HG02610 (cell line): ENCODE measurements around the gene MCAM.

Experiments
- ATAC-seq: cut with Tn5 transposase; IDR thresholded peaks from one replicate; pipeline ENCODE4 v1.9.1; 2021; ENCODE audit warnings: mild to moderate bottlenecking, moderate library complexity; ENCODE audit not compliant: unreplicated experiment

MCAM gene, protein sequence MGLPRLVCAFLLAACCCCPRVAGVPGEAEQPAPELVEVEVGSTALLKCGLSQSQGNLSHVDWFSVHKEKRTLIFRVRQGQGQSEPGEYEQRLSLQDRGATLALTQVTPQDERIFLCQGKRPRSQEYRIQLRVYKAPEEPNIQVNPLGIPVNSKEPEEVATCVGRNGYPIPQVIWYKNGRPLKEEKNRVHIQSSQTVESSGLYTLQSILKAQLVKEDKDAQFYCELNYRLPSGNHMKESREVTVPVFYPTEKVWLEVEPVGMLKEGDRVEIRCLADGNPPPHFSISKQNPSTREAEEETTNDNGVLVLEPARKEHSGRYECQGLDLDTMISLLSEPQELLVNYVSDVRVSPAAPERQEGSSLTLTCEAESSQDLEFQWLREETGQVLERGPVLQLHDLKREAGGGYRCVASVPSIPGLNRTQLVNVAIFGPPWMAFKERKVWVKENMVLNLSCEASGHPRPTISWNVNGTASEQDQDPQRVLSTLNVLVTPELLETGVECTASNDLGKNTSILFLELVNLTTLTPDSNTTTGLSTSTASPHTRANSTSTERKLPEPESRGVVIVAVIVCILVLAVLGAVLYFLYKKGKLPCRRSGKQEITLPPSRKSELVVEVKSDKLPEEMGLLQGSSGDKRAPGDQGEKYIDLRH

DNA sequence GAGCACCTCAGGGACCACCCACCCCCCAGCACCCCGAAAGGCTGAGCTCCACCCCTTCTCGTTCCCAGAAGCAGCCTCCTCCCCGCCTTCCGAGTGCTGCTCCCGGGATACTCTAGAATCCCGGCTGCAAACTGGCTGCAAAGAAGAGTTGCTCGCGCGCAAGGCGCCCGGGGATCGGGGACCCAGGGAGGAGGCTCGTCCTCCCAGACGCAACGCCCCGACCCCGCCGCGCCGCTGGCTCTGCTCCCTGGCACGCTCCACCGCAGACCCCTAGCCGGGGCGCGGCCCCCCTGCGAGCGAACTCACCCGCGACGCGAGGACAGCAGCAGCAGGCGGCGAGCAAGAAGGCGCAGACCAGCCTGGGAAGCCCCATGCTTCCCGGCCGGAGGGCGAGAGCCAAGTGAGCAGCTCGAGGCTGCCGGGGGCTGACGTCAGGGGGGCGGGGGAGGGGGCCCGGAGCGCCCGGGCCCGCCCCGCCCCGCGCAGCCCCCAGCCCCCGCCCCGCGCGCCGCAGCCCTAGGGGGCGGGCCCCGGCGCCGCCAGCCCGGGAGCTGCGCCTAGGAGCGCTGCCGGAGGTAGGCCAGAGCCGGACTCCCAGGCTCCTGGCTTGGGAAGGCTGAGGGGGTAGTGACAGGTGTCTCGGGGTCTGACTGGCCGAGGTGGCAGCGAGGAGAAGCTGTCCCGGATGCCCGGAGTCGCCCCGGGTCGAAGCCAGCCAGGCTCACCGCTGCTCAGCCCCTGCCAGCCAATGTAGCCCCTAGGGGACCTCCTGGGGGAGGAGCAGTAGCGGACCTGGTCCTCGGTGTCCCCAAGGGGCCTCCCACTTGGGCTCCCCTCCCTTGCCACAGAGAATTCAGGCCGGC, at the start of gene MCAM:
TSS of gene MCAM (minus strand) at position 402 of the 863 bp plus-strand sequence. CDS start at position 373, 29 bp downstream.
- no peak for ATAC-seq

DNA sequence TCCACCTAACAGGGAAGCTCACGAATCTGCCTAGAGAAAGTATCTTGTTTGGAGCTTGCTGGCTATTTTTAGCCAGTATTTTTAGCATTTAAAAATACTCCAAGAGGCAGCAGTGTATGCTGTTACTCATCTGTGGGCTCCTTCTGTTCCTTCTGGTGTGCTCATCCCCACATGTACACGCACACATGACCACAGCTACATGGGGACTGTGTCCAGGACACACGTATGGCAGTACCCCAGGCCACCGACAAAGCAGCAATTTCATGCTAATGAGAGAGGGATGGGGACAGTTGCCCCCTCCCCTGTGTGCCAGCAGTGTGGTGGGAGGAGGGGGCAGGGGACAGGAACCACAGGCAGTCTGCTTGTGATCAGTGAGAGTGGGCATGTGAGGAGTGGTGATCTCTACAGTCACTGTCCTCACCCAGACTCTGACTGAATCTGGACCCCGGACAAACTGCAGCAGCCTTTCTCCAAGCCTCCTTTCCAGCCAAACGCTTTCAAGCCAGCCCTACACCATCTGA, 48.2 kb upstream of the MCAM start:
- ATAC-seq, result no peak

DNA sequence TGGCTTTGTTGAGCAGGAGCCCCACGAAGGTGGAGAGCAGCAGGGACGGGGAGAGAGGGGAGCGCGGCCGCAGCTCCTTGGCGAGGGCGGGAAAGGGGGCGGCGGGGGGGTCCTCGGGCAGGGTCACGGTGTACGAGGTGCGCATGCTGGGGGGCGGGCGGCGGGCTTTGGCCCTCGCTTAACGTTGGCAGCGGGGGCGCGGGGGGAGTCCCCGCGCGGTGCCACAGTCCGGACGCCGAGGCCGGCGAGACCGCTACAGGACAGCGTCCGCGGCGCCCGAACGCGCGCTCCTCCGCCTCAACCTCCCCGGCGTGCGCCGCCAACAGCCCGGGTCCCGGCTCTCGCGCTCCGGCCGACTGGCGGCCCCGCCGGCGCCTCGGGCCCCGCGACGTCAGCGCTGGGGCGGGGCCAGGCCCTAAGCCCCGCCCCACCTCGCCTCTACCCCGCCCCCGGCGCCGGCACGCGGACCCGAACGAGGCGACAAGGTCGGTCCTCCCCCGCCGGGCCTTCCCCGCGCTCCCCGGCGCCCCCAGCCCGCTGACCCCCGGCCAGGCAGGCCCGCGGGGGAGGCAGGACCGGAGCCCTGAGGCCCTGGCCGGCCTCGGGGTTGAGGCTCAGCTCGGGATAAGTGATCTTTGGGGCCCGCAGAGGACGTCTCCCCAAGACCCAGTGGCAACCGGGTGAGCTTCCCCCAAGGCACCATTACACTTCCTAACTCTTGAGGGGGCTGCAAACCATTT, 47.1 kb upstream of the MCAM start:
- no peak for ATAC-seq

DNA sequence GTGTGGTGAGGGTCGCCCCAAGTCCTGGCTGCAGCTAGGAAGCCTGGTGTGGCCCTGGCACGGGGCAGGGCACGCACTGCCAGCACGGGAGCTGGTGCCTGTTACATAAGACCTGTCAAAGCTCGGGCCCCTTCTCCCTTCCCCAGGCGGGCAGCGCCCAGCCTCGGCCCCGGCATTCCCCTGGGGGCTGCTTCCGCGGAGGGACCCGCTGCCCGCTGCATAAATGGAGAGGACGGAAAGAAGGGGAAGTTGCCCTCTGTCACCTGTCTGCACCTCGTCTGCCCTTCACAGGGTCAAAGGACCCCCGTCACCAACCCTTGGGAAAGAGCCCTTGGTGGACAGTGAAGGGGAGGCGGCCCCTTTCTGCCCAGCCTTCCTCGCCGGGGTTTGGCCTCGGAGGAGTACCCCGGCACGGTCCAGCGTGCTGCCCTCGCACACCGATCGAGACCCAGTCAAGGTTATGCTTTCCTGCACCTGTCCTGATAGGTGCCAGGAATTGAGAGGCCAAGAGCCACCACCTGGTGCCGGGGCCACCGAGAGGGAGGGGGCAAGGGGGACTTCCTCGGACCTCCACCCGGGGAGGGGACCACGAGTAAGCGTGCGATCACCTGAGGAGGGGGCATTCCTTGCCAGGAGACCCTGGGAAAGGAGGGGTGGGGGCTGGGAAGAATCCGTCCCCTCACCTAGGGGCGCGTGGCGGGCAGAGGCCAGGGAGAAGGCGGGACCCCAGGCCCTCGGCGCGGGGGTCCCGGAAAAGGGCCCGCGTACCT, 46.3 kb upstream of the MCAM start:
- ATAC-seq, result no peak

DNA sequence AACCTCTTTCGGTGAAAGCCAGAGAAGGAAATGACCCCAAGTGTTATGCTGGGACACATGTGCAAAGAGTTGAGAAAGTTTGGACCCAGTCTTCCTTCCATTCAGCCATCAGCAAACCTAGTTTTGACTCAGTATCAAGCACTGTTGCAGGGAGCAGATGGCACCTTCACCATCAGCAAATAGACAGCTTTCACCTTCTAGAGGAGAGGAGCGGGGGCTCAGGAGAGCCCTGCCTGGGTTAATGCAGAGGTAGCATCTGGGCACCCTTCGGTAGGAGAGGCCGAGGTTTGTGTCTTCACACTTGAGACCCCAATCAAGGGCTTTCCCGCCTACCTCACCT, 45.8 kb upstream of the MCAM start:
- no peak for ATAC-seq

DNA sequence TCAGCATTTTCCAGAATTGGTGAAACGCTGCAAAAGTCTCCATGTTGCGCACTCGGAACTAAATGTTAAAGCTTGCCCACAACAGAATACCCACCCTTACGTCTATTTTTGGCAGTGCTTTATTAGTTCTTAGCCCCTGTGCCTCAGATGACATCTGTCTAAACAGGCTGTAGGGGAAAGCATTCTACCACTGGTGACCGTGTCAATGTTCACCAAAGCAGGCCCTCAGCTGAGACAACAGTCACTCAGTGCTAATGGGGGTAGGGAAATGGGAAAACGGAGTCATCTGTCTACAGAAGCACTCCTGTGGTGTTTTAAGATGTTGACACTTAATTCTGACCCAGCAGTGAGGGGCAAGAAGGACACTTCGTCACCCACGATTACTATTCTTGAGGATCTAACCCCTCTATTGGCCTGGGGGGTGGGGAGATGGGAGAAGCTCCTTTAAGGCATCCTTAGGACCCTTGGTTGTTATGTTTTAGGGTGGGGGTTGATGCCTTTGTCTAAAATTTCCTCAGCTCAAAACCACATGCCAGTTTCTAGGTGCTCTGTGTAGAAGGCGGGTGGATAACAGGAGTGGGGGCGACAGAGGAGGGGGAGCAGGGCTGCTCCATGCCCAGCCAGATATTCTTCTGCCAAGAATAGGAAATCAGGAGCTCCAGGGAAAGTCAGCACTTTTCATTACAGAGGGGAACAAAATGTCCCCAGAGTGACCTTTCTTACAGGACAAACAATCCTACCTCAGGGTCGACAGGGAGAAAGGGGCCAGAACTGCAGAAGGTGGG, 45.2 kb upstream of the MCAM start:
- no peak for ATAC-seq

DNA sequence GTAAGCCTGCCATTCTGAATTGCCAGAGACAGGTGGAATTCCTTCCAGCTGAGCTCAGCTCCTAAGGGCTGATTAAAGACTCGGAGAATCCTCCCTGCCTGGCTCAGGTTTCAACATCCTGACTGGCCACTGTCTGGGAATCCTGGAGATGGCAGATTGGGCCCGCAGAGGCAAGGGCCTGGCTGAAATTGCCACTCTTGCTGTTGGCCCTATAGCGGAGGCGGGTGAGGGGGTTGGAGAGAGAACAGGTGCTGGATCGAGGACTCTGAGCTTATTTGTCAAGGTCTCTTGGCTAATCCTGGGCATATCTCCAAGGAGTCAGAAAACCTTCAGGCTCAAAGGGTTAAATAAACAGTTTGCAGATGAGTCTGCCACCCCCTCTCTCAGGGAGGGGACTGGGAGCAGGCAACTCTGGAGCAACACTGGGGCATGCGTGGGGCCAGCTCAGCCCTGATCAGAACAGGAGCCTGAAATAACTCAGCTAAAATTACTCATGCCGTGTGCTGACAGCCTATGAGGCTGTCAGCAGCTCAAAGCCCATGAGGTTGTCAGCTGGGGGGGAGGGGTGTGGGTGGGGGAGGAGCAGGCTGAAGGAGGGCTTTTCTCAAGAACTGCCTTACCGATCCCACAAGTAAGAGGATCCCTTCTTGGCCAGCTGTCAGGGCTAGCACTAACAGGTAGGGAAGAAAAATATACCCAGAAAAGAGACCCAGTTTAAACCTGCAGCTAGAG, 44.3 kb upstream of the MCAM start:
- ATAC-seq, result no peak

DNA sequence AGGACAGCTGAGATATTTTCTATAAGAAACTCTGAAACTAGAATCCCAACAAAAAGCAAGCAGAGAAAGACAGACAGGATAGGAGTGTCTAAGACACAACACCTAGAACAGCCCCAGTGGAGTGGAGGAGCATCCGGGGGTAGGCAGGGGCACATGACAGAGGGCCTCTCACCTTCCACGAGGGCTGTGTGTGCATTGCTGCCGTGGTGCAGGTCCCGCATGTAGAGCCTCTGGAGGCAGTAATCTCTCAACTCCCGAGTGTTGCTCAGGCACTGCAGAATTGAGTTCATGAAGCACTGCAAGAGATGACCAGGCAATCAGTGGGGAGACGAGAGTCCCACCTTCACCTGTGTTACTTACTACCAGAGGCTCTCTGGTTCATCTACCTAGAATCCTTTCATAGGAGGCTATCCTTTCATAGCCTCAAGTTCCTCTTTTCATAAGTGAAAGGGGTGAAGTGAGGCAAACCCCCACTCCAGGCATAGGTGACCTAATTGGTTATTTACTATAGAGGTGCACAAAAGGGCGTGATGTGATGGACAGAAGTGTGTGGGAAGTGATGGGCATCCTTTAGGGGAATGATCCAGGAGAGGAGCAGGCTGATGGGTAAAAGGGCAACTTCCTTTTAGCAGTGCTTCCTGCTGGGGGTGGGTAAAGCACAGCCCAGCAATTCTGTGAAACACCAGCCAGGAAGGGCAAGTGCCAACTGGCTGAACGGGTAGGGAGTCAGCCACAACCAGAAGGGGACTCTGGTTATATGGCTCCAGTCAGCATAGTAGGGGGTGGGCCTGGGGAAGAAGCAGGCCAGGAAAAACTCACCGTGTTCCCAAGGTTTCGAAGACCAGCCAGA, 42.7 kb upstream of the MCAM start:
- no peak for ATAC-seq

DNA sequence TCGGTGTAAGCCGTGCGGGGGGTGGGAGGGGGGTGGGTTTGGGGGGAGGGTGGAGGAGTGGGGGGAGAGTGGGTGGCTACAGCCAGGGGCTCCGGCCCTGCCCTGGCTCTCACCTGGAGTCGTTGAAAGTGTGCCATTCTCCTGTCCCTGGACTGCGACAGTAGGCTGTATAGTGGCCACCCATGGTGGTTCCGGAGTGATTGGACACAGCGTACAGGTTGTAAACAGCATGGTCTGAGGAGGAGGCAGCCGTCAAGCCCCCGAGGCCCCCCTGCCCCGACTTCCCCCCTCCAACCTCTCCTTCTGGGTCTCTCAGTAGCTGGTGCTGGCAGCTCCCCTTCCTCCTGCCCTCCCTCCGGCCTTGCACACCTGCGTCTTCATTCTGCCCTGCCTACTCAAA, 40.1 kb upstream of the MCAM start:
- no peak for ATAC-seq

DNA sequence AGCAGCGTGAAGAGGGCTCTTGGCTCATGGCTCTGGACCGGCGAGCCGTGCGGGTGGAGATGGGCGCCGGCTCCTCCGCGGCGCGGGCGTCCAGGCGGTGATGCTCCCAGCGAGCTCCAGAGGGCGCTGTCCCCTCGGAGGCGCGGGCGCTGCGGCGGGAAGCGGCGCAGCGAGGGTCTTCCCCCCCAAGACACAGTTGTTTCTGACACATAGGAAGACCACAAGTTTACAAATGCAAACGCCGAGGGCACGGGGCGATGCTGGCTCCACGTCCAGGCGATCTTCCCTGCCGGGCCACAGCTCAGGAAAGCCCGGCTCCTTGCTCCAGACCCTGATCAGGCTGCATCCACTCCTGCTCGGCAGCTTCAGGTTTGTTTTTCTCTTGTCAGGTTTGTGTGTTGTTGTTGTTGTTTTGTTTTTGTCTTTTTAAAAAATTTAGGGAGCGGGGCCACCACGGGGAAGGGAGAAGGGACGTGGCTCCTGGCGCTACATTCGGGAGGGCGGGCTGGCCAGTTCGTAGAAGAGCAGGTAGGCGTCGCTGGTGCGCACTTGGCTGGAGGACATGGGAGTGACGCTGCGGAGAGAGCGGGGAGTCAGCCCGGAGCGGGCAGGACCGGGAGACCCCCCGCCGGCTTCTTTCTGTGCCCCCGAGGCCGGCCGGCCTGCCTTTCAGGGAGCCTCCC, 39.6 kb upstream of the MCAM start:
- no peak for ATAC-seq

DNA sequence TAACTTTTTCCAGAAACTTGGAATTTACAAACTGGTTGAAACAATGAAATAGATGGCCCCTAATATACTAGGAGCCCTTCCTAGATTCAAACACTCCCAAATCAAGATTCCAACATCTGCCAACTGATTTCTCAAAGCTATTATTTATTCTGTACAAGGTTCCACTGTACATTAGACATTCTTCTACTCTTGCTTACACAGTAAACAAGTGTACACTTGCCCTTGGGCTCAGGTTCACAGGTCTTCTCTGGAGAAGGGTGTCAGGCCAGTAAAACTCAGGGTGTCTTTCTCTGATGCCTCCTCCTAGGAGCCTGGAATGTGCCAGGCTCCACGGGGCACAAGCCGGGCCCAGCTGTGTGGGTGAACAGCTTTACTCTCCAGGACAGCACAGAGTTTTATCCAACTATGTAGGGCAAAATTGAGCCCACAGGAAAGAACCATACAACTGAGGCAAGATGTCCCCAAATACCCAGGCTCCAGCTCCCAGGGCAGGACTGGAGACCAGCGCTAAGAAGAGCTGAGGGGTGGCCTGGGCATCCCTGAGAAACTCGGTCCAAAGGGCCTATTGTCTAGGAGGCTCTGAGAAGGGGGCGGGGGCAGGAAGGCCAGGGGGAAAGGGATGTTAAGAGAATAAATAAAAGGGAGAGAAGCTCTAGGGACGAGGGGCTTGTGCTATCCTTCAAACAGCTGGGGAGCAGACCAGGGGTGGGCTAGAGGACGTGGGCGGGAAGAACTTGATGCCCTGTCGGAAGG, 38.3 kb upstream of the MCAM start:
- ATAC-seq, result no peak

DNA sequence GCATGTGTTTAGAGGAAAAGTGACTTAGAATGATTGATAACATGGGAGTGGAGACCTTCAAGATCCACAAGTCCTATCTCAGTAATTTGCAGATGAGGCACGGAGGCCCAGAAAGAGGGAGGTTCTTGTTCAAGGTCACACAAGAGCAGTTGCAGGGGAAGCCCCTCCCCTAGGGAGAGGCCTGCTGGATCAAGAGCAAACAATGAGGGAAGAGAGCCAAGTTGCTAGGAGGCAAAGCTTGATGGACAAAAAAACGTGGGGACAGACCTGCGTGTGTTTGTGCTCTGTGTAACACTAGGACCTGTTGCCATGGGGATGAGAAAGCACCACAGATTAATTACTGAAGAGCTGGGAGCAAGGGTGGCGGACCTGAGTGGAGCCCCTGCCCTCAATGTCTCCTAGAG, 35.9 kb upstream of the MCAM start:
- ATAC-seq, result no peak

DNA sequence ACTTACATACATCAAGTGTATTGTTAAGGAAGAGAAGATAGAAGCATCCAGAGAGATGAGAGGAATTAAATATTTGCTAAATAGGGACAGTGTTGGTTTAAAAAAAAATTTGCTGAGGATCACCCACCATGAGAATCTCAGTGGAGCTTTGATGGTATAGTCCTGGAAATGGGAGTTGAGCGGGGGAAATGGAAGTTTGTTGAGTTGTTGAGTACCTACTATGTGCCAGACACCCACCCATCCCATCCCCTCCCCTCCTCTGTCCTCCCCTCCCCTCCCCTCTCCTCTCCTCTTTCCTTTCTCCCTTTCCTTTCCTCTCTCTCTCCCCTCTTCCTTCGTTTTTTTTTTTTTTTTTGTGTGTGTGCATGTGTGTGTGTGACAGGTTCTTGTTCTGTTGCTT, 34.3 kb upstream of the MCAM start:
- no peak for ATAC-seq

DNA sequence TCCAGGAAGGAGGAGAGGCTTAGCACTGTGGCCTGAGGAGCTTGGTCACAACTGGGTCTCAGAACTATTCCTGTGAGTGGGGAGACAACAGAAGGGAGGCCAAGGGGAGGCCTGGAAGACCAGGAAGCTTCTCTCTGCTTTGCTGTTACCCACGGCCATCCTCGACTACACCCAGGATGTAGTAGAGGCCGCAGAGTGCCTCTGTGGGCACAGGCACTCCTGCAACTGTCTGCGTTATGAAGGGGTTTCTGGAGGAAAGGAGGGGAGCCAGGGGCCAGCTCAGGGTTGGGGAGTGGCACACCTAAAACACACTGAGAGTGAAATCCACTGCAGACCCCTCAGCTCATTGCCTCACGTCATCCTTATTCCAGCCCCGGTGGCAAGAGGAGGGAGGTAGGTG, 33.4 kb upstream of the MCAM start:
- no peak for ATAC-seq

DNA sequence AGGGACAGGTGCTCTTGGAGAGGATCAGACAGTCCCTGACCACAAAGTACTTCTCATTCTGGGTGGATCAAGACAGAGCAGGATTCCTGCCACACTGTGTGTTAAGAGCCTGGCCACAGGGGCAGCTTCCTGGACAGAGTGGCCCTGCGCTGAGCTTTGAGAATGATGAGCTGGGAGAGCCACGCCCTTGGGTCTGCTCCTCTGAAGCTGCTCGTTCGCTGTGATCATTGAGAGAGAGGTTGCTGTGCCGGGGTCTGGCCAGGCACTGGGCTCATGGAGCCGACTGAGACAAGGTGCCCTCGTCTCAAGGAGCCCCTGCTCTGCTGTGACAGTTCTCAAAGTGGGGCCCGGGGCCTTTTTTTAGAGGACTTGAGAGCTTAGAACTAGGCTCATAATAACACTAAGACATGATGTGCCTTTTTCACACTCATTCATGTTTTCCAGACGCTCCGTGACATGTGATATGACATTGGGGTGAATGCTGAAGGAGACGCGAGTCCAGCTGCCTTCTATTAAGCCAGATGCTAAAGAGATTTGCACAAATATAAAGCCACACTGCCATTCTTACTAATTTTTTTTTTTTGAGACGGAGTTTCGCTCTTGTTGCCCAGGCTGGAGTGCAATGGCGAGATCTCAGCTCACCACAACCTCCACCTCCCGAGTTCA, 31.1 kb upstream of the MCAM start:
- no peak for ATAC-seq

DNA sequence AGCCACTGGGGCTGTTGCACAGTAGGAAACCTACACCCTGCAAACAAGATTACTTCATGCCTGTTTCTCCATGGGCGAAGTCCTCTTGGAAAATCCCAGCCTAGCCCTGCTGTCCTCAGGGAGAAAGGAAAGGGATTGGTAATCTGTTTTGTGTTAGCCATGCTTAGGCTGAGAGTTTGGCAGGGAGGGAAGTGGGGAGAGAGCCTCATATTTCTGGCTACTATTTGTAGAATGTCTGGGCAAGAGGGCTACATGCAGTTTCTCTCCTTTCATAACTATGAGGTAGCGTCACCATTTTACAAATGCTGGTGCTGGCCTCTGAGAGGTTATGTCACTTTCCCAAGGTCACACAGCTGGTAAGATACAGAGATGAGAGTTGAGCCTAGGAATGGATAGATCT, 30.3 kb upstream of the MCAM start:
- no peak for ATAC-seq
